ENCODE measurements around the gene GCAT.

GCAT gene

GRCh38 chr22:37807410-37808293 is at the start of gene GCAT:
Gene GCAT (plus strand): TSS chr22:37807934. CDS start chr22:37807968, 34 bp downstream.
- DNase-seq (ENCODE audit: extremely low spot score), result peak; percentile 99
- CTCF ChIA-PET, result interaction anchor here (0.6 to 4.4 kb wide), 5 partner anchors 10 to 180 kb away, joined by 3 to 23 read pairs (median 5); no protein-coding TSS in a partner anchor
- POLR2A ChIA-PET, result interaction anchor here (0.7 to 6.9 kb wide), 20 partner anchors 10 to 199 kb away, joined by 3 to 78 read pairs (median 4); partner anchors contain the start of genes ANKRD54, GALR3, GGA1 and MICALL1
- no peak for TF ChIP-seq HDGF (IDR thresholded peaks at IDR 0.05; ENCODE audit: borderline replicate concordance)
- TF ChIP-seq FOXM1 (IDR thresholded peaks at IDR 0.05; ENCODE audit: borderline replicate concordance), result no peak
- peak; percentile 83; the same call in 1 of the 2 replicates for TF ChIP-seq L3MBTL2 (conservative IDR thresholded peaks at IDR 0.05)
- TF ChIP-seq NFRKB (IDR thresholded peaks at IDR 0.05), result no peak

GRCh38 chr22:37758694-37759093 is 49.0 kb upstream of the GCAT start:
- ChIA-PET POLR2A (no interaction called here), CTCF (interaction anchor here (1.3 kb wide), 1 partner anchor 9 kb away, joined by 5 read pairs; no protein-coding TSS in a partner anchor)
- TF ChIP-seq FOXM1 (IDR thresholded peaks at IDR 0.05; ENCODE audit: borderline replicate concordance) (no peak), ELF4 (IDR thresholded peaks at IDR 0.05) (no peak), TARDBP (IDR thresholded peaks at IDR 0.05) (no peak), ARNT (IDR thresholded peaks at IDR 0.05) (no peak), FOXK2 (IDR thresholded peaks at IDR 0.05) (no peak), CTBP1 (IDR thresholded peaks at IDR 0.05; ENCODE audit: borderline replicate concordance) (no peak), NFRKB (IDR thresholded peaks at IDR 0.05) (no peak), SP1 (IDR thresholded peaks at IDR 0.05) (no peak), FOXA1 (IDR thresholded peaks at IDR 0.05) (no peak)
- TF ChIP-seq, protein P1, sequence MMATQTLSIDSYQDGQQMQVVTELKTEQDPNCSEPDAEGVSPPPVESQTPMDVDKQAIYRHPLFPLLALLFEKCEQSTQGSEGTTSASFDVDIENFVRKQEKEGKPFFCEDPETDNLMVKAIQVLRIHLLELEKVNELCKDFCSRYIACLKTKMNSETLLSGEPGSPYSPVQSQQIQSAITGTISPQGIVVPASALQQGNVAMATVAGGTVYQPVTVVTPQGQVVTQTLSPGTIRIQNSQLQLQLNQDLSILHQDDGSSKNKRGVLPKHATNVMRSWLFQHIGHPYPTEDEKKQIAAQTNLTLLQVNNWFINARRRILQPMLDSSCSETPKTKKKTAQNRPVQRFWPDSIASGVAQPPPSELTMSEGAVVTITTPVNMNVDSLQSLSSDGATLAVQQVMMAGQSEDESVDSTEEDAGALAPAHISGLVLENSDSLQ (IDR thresholded peaks at IDR 0.05), result no peak
- no peak for DNase-seq (ENCODE audit: extremely low spot score)

DNA sequence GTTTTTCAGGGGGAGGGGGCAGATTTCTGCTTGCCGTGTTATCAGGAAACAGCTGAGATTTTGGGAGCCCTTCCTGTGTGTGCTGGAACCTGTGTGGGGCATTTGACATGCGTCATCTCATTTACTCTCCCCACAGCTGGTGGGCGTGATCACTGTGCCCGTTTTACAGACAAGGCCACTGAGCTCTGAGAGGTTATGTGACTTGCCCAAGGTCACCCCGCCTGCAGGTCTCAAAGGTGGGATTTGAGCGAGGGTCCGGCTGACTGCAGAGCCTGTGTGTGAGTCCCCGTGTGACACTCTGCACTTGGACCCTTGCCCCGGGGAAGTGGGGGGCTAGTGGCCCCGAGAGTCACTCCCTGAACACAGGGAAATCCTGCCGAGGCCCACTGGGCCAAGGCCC is 48.5 kb upstream of the GCAT start:
- CTCF ChIA-PET, result interaction anchor here (1.3 kb wide), 1 partner anchor 9 kb away, joined by 5 read pairs; no protein-coding TSS in a partner anchor
- TF ChIP-seq FOXK2 (IDR thresholded peaks at IDR 0.05) (no peak), ELF4 (IDR thresholded peaks at IDR 0.05) (no peak), LEF1 (IDR thresholded peaks at IDR 0.05; ENCODE audit: borderline replicate concordance) (no peak), ARNT (IDR thresholded peaks at IDR 0.05) (no peak), FOXM1 (IDR thresholded peaks at IDR 0.05; ENCODE audit: borderline replicate concordance) (no peak), BHLHE40 (IDR thresholded peaks at IDR 0.05; ENCODE audit: borderline replicate concordance) (no peak), ZNF384 (IDR thresholded peaks at IDR 0.05) (no peak), L3MBTL2 (conservative IDR thresholded peaks at IDR 0.05) (no peak), SUZ12 (IDR thresholded peaks at IDR 0.05) (no peak), CTBP1 (IDR thresholded peaks at IDR 0.05; ENCODE audit: borderline replicate concordance) (no peak), TARDBP (IDR thresholded peaks at IDR 0.05) (no peak), SP1 (IDR thresholded peaks at IDR 0.05) (no peak), NFRKB (IDR thresholded peaks at IDR 0.05) (no peak), HDGF (IDR thresholded peaks at IDR 0.05; ENCODE audit: borderline replicate concordance) (no peak)
- TF ChIP-seq, protein P1 (IDR thresholded peaks at IDR 0.05), result no peak
- POLR2A ChIA-PET, result no interaction called here
- no peak for DNase-seq (ENCODE audit: extremely low spot score)

DNA sequence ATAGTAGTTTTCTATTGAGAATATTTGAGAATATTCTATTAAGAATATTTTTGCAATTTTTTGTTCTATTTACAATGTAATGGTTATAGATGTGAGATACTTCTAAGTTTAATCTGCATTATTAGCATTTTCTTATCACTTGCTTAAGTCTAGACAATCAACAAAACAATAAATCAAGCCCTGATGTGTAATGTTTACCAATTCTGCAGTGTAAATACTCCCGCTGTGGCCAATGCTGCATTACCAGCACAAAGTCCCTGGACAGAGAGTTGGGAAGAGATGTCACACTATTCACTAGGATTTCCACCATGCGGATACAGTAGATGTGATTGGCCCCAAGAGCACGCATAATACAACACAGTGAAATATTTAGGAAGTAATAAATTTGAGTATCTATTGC is 47.6 kb upstream of the GCAT start:
- ChIA-PET POLR2A (no interaction called here), CTCF (interaction anchor here (1.3 kb wide), 1 partner anchor 8 kb away, joined by 5 read pairs; no protein-coding TSS in a partner anchor)
- TF ChIP-seq SP1 (IDR thresholded peaks at IDR 0.05), result no peak
- TF ChIP-seq, protein P1 (IDR thresholded peaks at IDR 0.05), result 0 out of 2 replicates have a peak, but pooled peaks have one; percentile 4
- DNase-seq (ENCODE audit: extremely low spot score), result no peak

DNA sequence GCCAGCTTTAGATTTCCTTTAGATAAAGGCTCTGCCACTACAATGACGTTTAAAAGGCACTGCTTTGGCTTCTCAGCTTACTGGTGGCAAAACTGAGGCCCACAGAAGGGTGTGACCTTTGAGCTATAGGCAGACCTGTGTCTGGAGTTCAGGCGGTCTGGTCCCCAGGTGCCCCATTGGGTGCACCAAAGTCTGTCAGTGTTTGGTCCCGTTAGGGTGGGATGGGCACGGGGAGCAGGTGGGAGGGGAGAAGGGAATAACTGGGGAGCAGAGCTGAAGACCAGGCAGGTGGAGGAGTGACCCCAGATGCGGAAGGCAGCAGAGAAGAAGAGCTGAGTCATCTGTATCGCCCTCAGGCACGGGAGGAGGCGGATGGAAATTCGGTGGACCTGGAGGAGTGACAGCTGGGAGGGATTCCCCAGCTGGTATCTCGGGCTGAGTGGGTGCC is 45.3 kb upstream of the GCAT start:
- CTCF ChIA-PET, result interaction anchor here (0.7 to 1.4 kb wide), 2 partner anchors 20 to 55 kb away, joined by 3 to 5 read pairs; no protein-coding TSS in a partner anchor
- no peak for TF ChIP-seq L3MBTL2 (conservative IDR thresholded peaks at IDR 0.05)
- TF ChIP-seq ZNF384 (IDR thresholded peaks at IDR 0.05), result no peak
- no peak for TF ChIP-seq BHLHE40 (IDR thresholded peaks at IDR 0.05; ENCODE audit: borderline replicate concordance)
- no peak for TF ChIP-seq ARNT (IDR thresholded peaks at IDR 0.05)
- TF ChIP-seq, protein P1 (IDR thresholded peaks at IDR 0.05), result no peak
- TF ChIP-seq NFRKB (IDR thresholded peaks at IDR 0.05), result no peak
- no peak for TF ChIP-seq FOXA1 (IDR thresholded peaks at IDR 0.05)
- TF ChIP-seq TARDBP (IDR thresholded peaks at IDR 0.05), result no peak
- TF ChIP-seq LEF1 (IDR thresholded peaks at IDR 0.05; ENCODE audit: borderline replicate concordance), result no peak
- TF ChIP-seq CTBP1 (IDR thresholded peaks at IDR 0.05; ENCODE audit: borderline replicate concordance), result no peak
- TF ChIP-seq SP1 (IDR thresholded peaks at IDR 0.05), result no peak
- TF ChIP-seq FOXM1 (IDR thresholded peaks at IDR 0.05; ENCODE audit: borderline replicate concordance), result no peak
- no peak for TF ChIP-seq FOXK2 (IDR thresholded peaks at IDR 0.05)
- TF ChIP-seq ELF4 (IDR thresholded peaks at IDR 0.05), result no peak
- no peak for TF ChIP-seq HDGF (IDR thresholded peaks at IDR 0.05; ENCODE audit: borderline replicate concordance)
- TF ChIP-seq SUZ12 (IDR thresholded peaks at IDR 0.05), result no peak

More for the DNA sequence above, 45.3 kb upstream of the GCAT start:
- POLR2A ChIA-PET, result no interaction called here
- no peak for DNase-seq (ENCODE audit: extremely low spot score)

All from HEK293T (cell line).